Astrocyte (in vitro differentiated cells and primary cell): ENCODE results near the gene CCDC174.

ENCODE experiments used
- EZH2 ChIP-seq: IDR thresholded peaks from 2 replicates; pipeline ENCODE4 v1.6.1; 2012; ENCODE audit warnings: mild to moderate bottlenecking, low read length, inconsistent platforms; ENCODE audit not compliant: insufficient read depth
- TF ChIP-seq, protein P1 (sequence below): IDR thresholded peaks from 2 replicates; pipeline ENCODE4 v1.5.1; 2011; ENCODE audit warnings: low read depth, mild to moderate bottlenecking, inconsistent platforms, low read length, moderate library complexity; ENCODE audit not compliant: insufficient read depth

- TF ChIP-seq, protein P1, sequence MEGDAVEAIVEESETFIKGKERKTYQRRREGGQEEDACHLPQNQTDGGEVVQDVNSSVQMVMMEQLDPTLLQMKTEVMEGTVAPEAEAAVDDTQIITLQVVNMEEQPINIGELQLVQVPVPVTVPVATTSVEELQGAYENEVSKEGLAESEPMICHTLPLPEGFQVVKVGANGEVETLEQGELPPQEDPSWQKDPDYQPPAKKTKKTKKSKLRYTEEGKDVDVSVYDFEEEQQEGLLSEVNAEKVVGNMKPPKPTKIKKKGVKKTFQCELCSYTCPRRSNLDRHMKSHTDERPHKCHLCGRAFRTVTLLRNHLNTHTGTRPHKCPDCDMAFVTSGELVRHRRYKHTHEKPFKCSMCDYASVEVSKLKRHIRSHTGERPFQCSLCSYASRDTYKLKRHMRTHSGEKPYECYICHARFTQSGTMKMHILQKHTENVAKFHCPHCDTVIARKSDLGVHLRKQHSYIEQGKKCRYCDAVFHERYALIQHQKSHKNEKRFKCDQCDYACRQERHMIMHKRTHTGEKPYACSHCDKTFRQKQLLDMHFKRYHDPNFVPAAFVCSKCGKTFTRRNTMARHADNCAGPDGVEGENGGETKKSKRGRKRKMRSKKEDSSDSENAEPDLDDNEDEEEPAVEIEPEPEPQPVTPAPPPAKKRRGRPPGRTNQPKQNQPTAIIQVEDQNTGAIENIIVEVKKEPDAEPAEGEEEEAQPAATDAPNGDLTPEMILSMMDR: no peak
- no peak for TF ChIP-seq EZH2
Observed at GRCh38 chr3:14636496-14637087, 15.0 kb upstream of the CCDC174 start.
